HL-60 (cell line): ENCODE data around the gene RAP1GAP2.

ENCODE experiments used
- GABPA ChIP-seq: IDR thresholded peaks from 2 replicates; pipeline ENCODE4 v1.6.1; 2012; ENCODE audit warnings: low read depth
- POLR2AphosphoS5 ChIP-seq: IDR thresholded peaks from 2 replicates; pipeline ENCODE4 v1.6.1; 2012; ENCODE audit warnings: low read depth
- SPI1 ChIP-seq: IDR thresholded peaks from 2 replicates; pipeline ENCODE4 v1.6.1; 2012; ENCODE audit warnings: low read depth, mild to moderate bottlenecking, borderline replicate concordance
- TF ChIP-seq, protein P1 (sequence below): IDR thresholded peaks from one replicate; pipeline ENCODE4 v1.5.1; 2011; ENCODE audit warnings: low read length, control low read depth, inconsistent platforms; ENCODE audit not compliant: insufficient read depth
- TF ChIP-seq, protein P2 (sequence below): IDR thresholded peaks from 2 replicates; pipeline ENCODE4 v1.6.1; 2012; ENCODE audit warnings: low read depth; ENCODE audit not compliant: insufficient replicate concordance

DNA sequence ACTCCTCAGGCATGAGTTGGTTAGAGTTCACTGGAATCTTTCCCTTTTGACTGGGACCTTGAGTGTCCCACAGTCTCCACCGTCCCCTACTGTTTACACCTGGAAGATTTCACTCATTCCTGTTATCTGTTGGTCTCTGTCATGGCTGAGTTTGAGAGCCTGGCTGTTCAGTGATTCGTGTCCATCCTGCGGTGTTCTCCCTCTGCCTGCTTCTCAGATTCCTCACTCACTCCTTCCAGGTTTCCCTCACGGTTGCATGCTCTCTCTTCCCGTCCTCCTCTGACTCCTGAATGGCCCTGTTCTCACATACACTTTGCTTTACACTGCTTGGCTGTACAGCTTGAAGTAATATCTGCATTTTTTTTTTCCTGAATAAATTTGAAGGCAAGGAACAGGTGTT, 242.7 kb downstream of the RAP1GAP2 start:
- TF ChIP-seq, protein P1, sequence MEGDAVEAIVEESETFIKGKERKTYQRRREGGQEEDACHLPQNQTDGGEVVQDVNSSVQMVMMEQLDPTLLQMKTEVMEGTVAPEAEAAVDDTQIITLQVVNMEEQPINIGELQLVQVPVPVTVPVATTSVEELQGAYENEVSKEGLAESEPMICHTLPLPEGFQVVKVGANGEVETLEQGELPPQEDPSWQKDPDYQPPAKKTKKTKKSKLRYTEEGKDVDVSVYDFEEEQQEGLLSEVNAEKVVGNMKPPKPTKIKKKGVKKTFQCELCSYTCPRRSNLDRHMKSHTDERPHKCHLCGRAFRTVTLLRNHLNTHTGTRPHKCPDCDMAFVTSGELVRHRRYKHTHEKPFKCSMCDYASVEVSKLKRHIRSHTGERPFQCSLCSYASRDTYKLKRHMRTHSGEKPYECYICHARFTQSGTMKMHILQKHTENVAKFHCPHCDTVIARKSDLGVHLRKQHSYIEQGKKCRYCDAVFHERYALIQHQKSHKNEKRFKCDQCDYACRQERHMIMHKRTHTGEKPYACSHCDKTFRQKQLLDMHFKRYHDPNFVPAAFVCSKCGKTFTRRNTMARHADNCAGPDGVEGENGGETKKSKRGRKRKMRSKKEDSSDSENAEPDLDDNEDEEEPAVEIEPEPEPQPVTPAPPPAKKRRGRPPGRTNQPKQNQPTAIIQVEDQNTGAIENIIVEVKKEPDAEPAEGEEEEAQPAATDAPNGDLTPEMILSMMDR, result no peak
- TF ChIP-seq POLR2AphosphoS5, result no peak
- TF ChIP-seq, protein P2, sequence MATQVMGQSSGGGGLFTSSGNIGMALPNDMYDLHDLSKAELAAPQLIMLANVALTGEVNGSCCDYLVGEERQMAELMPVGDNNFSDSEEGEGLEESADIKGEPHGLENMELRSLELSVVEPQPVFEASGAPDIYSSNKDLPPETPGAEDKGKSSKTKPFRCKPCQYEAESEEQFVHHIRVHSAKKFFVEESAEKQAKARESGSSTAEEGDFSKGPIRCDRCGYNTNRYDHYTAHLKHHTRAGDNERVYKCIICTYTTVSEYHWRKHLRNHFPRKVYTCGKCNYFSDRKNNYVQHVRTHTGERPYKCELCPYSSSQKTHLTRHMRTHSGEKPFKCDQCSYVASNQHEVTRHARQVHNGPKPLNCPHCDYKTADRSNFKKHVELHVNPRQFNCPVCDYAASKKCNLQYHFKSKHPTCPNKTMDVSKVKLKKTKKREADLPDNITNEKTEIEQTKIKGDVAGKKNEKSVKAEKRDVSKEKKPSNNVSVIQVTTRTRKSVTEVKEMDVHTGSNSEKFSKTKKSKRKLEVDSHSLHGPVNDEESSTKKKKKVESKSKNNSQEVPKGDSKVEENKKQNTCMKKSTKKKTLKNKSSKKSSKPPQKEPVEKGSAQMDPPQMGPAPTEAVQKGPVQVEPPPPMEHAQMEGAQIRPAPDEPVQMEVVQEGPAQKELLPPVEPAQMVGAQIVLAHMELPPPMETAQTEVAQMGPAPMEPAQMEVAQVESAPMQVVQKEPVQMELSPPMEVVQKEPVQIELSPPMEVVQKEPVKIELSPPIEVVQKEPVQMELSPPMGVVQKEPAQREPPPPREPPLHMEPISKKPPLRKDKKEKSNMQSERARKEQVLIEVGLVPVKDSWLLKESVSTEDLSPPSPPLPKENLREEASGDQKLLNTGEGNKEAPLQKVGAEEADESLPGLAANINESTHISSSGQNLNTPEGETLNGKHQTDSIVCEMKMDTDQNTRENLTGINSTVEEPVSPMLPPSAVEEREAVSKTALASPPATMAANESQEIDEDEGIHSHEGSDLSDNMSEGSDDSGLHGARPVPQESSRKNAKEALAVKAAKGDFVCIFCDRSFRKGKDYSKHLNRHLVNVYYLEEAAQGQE, result no peak
- TF ChIP-seq SPI1, result no peak
- no peak for TF ChIP-seq GABPA
